PC-3 (cell line): ENCODE results near the gene CDA. TPM values are rescaled to one million over a fixed set of nuclear protein-coding genes. Genes with fewer than 3 reads are reported as not detected.

Experiments used
- ATAC-seq: fragments of 200-7000 bp; cut with Tn5 transposase; 2 replicates; pipeline ENCODE4 v1.9.1; 2020; ENCODE audit warnings: mild to moderate bottlenecking, moderate library complexity
- BruUV-seq: library from RNA; stranded (reverse); fragments of 400-500 nt; replicated peaks from 2 replicates; lab custom pipeline; 2021; lab: Mats Ljungman, UMichigan
- CTCF ChIA-PET: fragments of 300-600 bp; sonication (Branson Sonifier 250); formaldehyde crosslinking; loops from one replicate; lab custom pipeline; 2022; ENCODE audit warnings: antibody characterized with exemption; lab: Charles Lee
- POLR2A ChIA-PET: fragments of 300-600 bp; sonication (Branson Sonifier 250); formaldehyde crosslinking; loops from one replicate; lab custom pipeline; 2022; ENCODE audit warnings: antibody characterized with exemption; ENCODE audit not compliant: unreplicated experiment; lab: Charles Lee
- DNase-seq: peaks from one replicate; pipeline ENCODE4 v3.0.0-alpha.2; 2015
- H2AFZ ChIP-seq: fragments of 300-600 bp; sonication (generic); 2 replicates; pipeline ENCODE4 v1.6.0; 2016; ENCODE audit warnings: antibody characterized with exemption, low read length
- H3F3A ChIP-seq: fragments of 300-600 bp; sonication (generic); one replicate; pipeline ENCODE4 v1.6.0; 2017; ENCODE audit warnings: antibody characterized with exemption, low read length, control low read depth, mild to moderate bottlenecking; ENCODE audit not compliant: unreplicated experiment
- H3K27ac ChIP-seq: fragments of 300-600 bp; sonication (generic); 2 replicates; pipeline ENCODE4 v1.5.1; 2016; ENCODE audit warnings: mild to moderate bottlenecking, low read length
- H3K27me3 ChIP-seq: fragments of 300-600 bp; sonication (generic); 2 replicates; pipeline ENCODE4 v1.6.1; 2016; ENCODE audit warnings: low read length, mixed read lengths
- H3K36me3 ChIP-seq: fragments of 300-600 bp; sonication (generic); 2 replicates; pipeline ENCODE4 v1.6.1; 2016; ENCODE audit warnings: low read depth, mixed run types, low read length, mixed read lengths
- H3K4me1 ChIP-seq: fragments of 300-600 bp; sonication (generic); 2 replicates; pipeline ENCODE4 v1.5.1; 2016; ENCODE audit warnings: low read length; ENCODE audit not compliant: insufficient read depth
- H3K4me2 ChIP-seq: fragments of 300-600 bp; sonication (generic); 2 replicates; pipeline ENCODE4 v1.6.0; 2016; ENCODE audit warnings: low read length
- H3K4me3 ChIP-seq: fragments of 300-600 bp; sonication (generic); 2 replicates; pipeline ENCODE4 v1.5.1; 2016; ENCODE audit warnings: mild to moderate bottlenecking, low read length, mixed read lengths
- H3K79me2 ChIP-seq: fragments of 300-600 bp; sonication (generic); 2 replicates; pipeline ENCODE4 v1.6.1; 2017; ENCODE audit warnings: low read length, mixed read lengths
- H3K9ac ChIP-seq: fragments of 300-600 bp; sonication (generic); 2 replicates; pipeline ENCODE4 v1.6.0; 2016; ENCODE audit warnings: mild to moderate bottlenecking, low read length
- H3K9me2 ChIP-seq: fragments of 300-600 bp; sonication (generic); replicated peaks from 2 replicates; pipeline ENCODE4 v1.6.1; 2016; ENCODE audit warnings: mixed run types, low read length, mixed read lengths
- H3K9me3 ChIP-seq: fragments of 300-600 bp; sonication (generic); 2 replicates; pipeline ENCODE4 v1.6.1; 2016; ENCODE audit warnings: low read length, mixed read lengths
- H4K20me1 ChIP-seq: fragments of 300-600 bp; sonication (generic); 2 replicates; pipeline ENCODE4 v1.6.1; 2016; ENCODE audit warnings: low read length, mixed read lengths
- CTCF ChIP-seq: fragments of 300-600 bp; sonication (generic); conservative IDR thresholded peaks from 2 replicates; pipeline ENCODE4 v1.5.1; 2017; ENCODE audit warnings: antibody characterized with exemption, low read depth, mild to moderate bottlenecking, low read length
- EZH2 ChIP-seq: fragments of 300-600 bp; sonication (generic); IDR thresholded peaks from one replicate; pipeline ENCODE4 v1.6.1; 2017; ENCODE audit warnings: antibody characterized with exemption, mild to moderate bottlenecking, low read length; ENCODE audit not compliant: unreplicated experiment
- EZH2phosphoT487 ChIP-seq: fragments of 300-600 bp; sonication (generic); IDR thresholded peaks from 2 replicates; pipeline ENCODE4 v1.6.1; 2018; ENCODE audit warnings: mild to moderate bottlenecking, antibody characterized with exemption, low read length, borderline replicate concordance
- intact Hi-C: fragments of 100-400 bp; cut with micrococcal nuclease; formaldehyde crosslinking; loops from 2 replicates; pipeline ENCODE4 v1.9.0; 2023
- total RNA-seq: library from RNA; depleted of rRNA; stranded (reverse); fragments of >200 nt; gene quantifications from 2 replicates; pipeline ENCODE4 v1.2.3, GENCODE V29; 2014

The CDA gene
- total RNA-seq, 1 experiment from 2014 or later: 36.3 TPM

- intact Hi-C loops: no loop called here
- no peaks in the 10 kb centered on the region for H3K9me3 ChIP-seq
- TF ChIP-seq EZH2phosphoT487: no peak
- no peak for TF ChIP-seq CTCF
- TF ChIP-seq EZH2: no peak
- H3K9ac ChIP-seq: no peak overlapping the region
- H3K4me3 ChIP-seq: no peak overlapping the region
- POLR2A ChIA-PET: no interaction called here
- no TSS peak for BruUV-seq
- H3K27ac ChIP-seq: no peak overlapping the region
- H3K9me2 ChIP-seq: no peaks in the 10 kb centered on the region
- ATAC-seq (no peak), DNase-seq (no peak)
- H3K27me3 ChIP-seq: no peaks in the 10 kb centered on the region
- CTCF ChIA-PET: no interaction called here
- H2AFZ ChIP-seq: no peak overlapping the region
- H3K79me2 ChIP-seq: peaks cover 18% of the 10 kb centered on the region
- H3K4me2 ChIP-seq: no peak overlapping the region
- H4K20me1 ChIP-seq: no peaks in the 10 kb centered on the region
- H3K4me1 ChIP-seq: peaks cover 31% of the 10 kb centered on the region
- peaks cover 9% of the 10 kb centered on the region for H3F3A ChIP-seq
- peaks cover 9% of the 10 kb centered on the region; the same call in 1 of the 2 replicates for H3K36me3 ChIP-seq
Measured at GRCh38 chr1:20597650-20598049, 8.8 kb downstream of the CDA start.

- Histone ChIP-seq H4K20me1 (no peaks in the 10 kb centered on the region), H3K36me3 (no peaks in the 10 kb centered on the region), H3K4me3 (no peak overlapping the region), H3F3A (peaks cover 21% of the 10 kb centered on the region), H3K9me2 (no peaks in the 10 kb centered on the region), H3K27ac (peak overlapping the region; percentile 97), H3K4me1 (peaks cover 56% of the 10 kb centered on the region), H3K4me2 (no peak overlapping the region), H2AFZ (no peak overlapping the region), H3K27me3 (no peaks in the 10 kb centered on the region), H3K9ac (peak overlapping the region; percentile 44; the same call in 1 of the 2 replicates), H3K79me2 (peaks cover 10% of the 10 kb centered on the region; the same call in 1 of the 2 replicates), H3K9me3 (no peaks in the 10 kb centered on the region)
- ATAC-seq: peak; percentile 34
- CTCF ChIA-PET: interaction anchor here (1.3 kb wide), 1 partner anchor 25 kb away, joined by 3 read pairs; no protein-coding TSS in a partner anchor
- TF ChIP-seq EZH2phosphoT487 (no peak), EZH2 (no peak), CTCF (no peak)
- no TSS peak for BruUV-seq
- POLR2A ChIA-PET: no interaction called here
- peak; percentile 70 for DNase-seq
- intact Hi-C loops: loop anchor here (2.0 kb wide), 1 partner anchor 61 kb away; no protein-coding TSS in a partner anchor
Measured at GRCh38 chr1:20600156-20600555, 11.3 kb downstream of the CDA start.

GRCh38 chr1:20601129-20601825 is 12.4 kb downstream of the CDA start:
- CTCF ChIA-PET: interaction anchor here (1.3 kb wide), 1 partner anchor 26 kb away, joined by 3 read pairs; no protein-coding TSS in a partner anchor
- POLR2A ChIA-PET: no interaction called here

More at GRCh38 chr1:20601129-20601825, 12.4 kb downstream of the CDA start:
- ATAC-seq: peak; percentile 71
- Histone ChIP-seq H3K4me2 (peak overlapping the region; percentile 64), H4K20me1 (no peaks in the 10 kb centered on the region), H3K4me3 (no peak overlapping the region), H3K4me1 (peaks cover 56% of the 10 kb centered on the region), H3K27ac (peak overlapping the region; percentile 97), H3K9me2 (no peaks in the 10 kb centered on the region), H3K9ac (peak overlapping the region; percentile 63), H2AFZ (no peak overlapping the region), H3K9me3 (no peaks in the 10 kb centered on the region), H3F3A (peaks cover 21% of the 10 kb centered on the region), H3K79me2 (peaks cover 10% of the 10 kb centered on the region; the same call in 1 of the 2 replicates), H3K27me3 (no peaks in the 10 kb centered on the region), H3K36me3 (no peaks in the 10 kb centered on the region; the same call in 1 of the 2 replicates)
- no peak for TF ChIP-seq CTCF
- TF ChIP-seq EZH2phosphoT487: no peak
- TF ChIP-seq EZH2: no peak
- TSS peak; percentile 37 for BruUV-seq
- DNase-seq: peak; percentile 84
- intact Hi-C loops: loop anchor here (1.0 to 2.0 kb wide), 2 partner anchors 12 to 62 kb away; partner anchors contain the start of gene CDA
